HG03442 (cell line): ENCODE data around the gene PANK4.

ENCODE experiments used
- ATAC-seq: cut with Tn5 transposase; IDR thresholded peaks from one replicate; pipeline ENCODE4 v1.9.1; 2021; ENCODE audit warnings: mild to moderate bottlenecking, moderate library complexity; ENCODE audit not compliant: unreplicated experiment

PANK4 gene

GRCh38 chr1:2501041-2501819 lies 25.2 kb downstream of the PANK4 start:
- ATAC-seq, result no peak

- no peak for ATAC-seq
Measured at GRCh38 chr1:2499986-2500596, 26.3 kb downstream of the PANK4 start.

GRCh38 chr1:2499260-2499659 lies 27.1 kb downstream of the PANK4 start:
- no peak for ATAC-seq

- ATAC-seq, result no peak
Measured at GRCh38 chr1:2498648-2499047, 27.7 kb downstream of the PANK4 start.

DNA sequence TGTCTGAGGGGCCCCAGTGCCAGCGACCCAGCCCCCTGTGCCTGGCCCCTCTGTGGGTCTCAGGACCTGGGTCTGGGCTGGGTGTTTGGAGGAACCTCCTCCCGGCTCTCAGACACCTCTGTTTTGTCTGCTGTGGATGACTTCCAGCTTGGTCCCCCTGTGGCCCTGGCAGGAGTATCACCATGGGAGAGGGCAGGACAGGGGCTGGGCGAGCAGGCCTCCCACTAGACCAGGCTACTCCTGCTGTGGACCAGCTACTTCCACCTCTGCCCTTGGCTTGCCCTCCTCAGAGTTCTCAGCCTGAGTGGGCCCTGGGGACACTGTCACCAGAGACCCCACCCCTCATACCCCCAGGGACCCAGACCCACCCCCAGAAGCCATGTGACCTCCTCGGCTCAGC lies 28.5 kb downstream of the PANK4 start:
- no peak for ATAC-seq

- no peak for ATAC-seq
Measured at GRCh38 chr1:2496746-2497145, 29.6 kb downstream of the PANK4 start.

DNA sequence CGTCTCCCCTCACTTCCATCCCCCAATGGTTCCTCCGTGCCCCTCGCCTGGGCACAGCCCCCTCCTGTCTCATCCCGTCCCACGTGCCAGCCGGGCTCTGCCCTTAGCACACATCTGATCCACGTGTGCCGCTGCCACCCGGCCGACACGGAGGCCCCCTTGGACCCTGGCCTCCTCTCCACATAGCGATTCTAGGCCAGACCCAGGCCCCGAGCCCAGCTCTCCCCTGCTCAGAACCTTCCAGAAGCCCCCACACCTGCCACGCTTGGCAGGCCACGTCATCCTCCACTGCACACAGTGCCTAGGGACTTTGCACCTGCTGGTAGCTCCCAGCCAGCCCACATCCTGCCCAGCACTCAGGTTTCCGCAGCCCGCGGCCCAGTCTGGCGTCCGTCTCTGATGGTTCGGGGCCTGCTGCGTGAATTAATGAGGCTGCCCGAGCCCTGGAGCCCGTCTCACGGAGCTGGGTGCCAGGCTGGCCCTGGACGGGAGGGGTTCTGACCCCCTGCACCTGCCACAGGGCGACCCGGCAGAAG lies 30.2 kb downstream of the PANK4 start:
- ATAC-seq, result no peak

DNA sequence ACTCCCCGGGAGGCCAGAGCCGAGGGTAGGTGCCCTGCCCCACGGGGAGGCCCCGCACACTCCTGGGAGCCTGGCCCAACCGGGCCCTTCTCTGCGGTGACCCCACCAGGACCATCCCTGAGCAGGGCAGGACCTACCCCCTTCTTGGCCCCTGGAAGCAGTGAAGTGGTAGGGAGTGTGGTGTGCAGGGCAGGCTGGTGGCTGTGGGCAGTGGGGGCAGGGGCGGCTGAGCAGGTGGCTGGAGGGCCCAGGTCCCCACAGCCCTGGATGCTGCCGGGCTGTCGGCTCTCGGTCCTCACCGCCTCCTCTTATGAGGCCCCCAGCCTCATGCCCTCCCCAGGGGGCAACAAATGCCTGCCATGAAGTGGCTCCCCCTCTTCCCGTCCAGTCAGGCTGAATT lies 30.9 kb downstream of the PANK4 start:
- ATAC-seq, result no peak

GRCh38 chr1:2495026-2495425 lies 31.4 kb downstream of the PANK4 start:
- ATAC-seq, result no peak

GRCh38 chr1:2494323-2494693 lies 32.1 kb downstream of the PANK4 start:
- no peak for ATAC-seq

DNA sequence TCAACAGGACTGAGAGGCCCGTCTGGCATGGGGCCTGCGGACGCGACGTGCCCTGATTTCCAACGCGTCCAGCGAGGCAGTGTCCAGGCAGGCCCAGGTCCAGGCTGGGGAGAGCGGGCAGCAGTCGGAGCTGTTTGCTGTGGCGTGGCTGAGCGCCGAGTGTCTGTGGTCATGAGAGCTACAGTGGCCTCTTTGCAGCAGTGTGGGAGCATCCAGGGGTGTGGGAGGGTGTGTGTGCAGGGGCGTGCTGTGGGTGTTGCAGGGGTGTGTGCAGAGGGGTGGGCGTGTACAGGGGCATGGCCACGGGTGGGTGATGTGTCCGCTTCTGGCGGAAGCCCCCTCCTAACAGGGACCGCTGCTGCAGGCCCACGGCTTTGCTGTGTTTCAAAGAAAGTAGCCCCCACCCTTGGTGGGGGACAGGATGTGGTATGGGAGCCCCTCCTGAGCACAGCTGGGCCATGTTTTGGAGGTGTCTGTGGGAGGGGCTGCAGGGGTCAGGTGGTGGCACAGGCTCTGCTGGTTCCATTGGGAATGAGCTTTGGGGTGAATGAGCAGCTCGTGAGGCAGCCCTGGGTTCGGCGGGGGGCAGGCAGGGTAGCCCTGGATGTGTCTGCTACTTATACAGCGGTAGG lies 32.6 kb downstream of the PANK4 start:
- ATAC-seq, result no peak

- ATAC-seq, result no peak
Measured at GRCh38 chr1:2493218-2493617, 33.2 kb downstream of the PANK4 start.

DNA sequence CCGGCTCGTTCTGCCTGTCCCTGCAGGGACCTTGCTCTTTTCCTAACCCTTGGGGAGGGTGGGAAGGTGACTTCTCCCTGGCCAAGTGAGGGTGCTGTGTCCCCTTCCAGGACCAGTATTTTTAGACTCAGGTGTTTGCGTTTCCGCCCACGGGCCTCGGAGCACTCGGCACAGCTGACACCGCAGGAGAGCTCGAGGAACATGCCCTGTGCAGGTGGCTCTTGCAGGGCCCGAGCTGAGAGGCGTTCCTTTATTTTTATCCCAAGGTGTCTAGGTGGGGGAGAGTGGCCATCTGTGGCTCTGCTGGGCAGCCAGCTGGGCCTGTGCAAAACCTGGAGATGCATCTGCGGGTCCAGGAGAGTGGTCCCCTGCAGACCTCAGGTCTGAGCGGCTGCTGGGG lies 34.3 kb downstream of the PANK4 start:
- no peak for ATAC-seq

GRCh38 chr1:2489615-2490014 lies 36.8 kb downstream of the PANK4 start:
- ATAC-seq, result no peak

DNA sequence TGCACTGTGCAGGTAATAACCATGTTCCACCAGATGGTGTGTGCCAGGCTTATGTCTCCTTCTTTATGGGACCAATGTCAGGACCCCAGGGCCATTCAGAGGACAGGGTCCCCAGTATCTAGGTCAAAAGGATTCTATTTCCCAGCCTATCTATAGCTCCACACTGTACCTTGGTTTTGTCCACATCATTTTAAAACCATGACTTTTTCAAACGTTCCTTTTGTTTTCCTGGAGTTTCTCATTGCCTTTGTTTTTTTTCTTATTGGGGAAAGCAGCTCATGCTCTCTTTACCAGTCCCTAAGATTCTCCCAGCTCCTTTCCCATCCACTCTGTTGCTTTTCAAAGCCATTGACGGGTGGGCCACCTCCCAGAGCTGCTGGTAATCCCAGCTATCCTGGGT lies 37.7 kb downstream of the PANK4 start:
- no peak for ATAC-seq

GRCh38 chr1:2486558-2486957 lies 39.8 kb downstream of the PANK4 start:
- no peak for ATAC-seq

DNA sequence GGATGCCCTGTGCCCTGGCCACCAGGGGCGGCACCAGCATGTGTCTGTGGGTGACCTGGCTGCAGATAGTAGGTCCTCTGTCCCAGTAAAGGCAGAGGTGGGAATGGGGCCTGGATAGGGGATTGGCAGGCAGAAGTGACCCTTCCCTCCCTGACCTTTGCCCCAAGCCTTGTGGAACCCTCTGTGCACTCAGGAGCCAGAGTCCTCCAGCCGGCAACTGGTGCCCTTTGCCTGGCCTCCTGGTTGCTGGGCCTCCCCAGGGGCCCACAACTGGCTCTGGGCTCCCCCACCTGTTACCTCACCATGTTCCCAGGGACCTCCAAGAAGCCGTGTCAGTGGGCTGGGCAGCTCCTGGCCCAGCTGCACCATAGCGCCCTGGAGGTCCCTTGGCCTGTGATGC lies 40.4 kb downstream of the PANK4 start:
- ATAC-seq, result no peak

DNA sequence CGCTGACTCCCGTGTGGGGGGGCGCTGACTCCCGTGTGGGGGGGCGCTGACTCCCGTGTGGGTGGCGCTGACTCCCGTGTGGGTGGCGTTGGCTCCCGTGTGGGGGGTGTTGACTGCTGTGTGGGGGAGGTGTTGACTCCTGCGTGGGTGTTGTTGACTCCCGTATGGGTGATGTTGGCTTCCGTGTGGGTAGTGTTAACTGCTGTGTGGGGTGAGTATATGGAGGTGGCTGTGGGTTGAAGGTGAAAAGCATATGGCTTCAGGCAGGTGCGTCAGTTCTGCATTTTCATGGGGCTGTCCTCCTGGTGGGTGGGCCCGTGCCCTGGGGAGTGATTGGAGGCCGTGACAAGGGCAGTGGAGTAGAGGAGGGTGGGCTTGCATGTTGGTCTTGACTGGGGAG lies 42.4 kb downstream of the PANK4 start:
- ATAC-seq, result no peak

DNA sequence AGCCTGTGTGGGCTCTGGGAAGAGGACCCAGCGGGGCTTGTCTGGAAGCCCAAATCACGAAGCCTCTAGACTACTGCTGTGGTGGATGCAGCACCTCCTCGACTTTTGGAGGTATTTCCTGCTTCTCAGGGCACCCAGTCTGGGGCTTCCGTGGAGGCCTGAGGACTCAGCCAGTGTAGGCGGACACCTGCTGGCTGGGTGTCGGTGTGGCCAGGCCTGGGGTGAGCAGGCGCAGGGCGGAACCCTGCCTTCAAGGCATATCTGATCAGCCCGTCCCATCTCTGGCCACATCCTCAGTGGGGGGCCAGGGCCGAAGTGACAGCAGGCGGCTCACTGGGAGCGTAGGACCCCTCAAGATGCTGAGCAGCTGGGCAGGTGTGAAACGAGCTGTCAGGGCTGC lies 43.4 kb downstream of the PANK4 start:
- ATAC-seq, result no peak

- no peak for ATAC-seq
Measured at GRCh38 chr1:2482588-2482987, 43.8 kb downstream of the PANK4 start.

DNA sequence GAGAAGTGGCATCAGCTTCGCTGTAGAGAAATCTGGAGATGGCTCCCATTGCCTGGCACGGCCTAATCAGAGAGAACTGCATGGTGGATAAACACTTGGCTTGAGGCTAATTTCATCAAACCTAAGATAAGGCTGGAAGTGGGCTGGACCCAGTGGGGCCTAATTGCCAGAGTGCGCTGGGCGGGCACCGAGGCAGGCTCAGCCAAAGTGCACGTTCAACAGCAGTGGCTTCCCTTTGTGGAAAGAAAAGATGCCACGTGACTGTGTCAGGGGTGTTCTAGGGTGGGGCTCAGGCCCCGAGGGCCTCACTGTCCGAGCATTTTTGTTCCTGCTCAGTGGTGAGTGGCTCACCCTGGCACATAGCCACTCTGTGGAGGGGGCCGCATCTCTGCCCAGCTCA lies 44.5 kb downstream of the PANK4 start:
- ATAC-seq, result no peak

- ATAC-seq, result no peak
Measured at GRCh38 chr1:2480986-2481364, 45.4 kb downstream of the PANK4 start.
